Prostate gland (tissue), 2 donors: ENCODE results near the gene DOK3. TPM values are rescaled to one million over a fixed set of nuclear protein-coding genes. Genes with fewer than 3 reads are reported as not detected.

Experiments
- DNase-seq: peaks from one replicate; pipeline ENCODE4 v3.0.0-alpha.2; 2019; ENCODE audit warnings: low spot score
- H3K27ac ChIP-seq, 2 donors: fragments of 200-600 bp; sonication (generic); 2 replicates each; pipeline ENCODE4 v1.5.1; 2017 to 2019
- H3K27me3 ChIP-seq: fragments of 200-600 bp; sonication (generic); replicated peaks from 2 replicates; pipeline ENCODE4 v1.5.1; 2019; ENCODE audit not compliant: insufficient read depth
- H3K36me3 ChIP-seq, 2 donors: fragments of 200-600 bp; sonication (generic); 1 replicate in 1 of 2; 2 replicates in 1 of 2; pipeline versions ENCODE4 v1.5.1 to v1.8.1; 2017 to 2019
- H3K4me1 ChIP-seq: fragments of 200-600 bp; sonication (generic); replicated peaks from 2 replicates; pipeline ENCODE4 v1.5.1; 2019
- H3K4me3 ChIP-seq, 2 donors: fragments of 200-600 bp; sonication (generic); 2 replicates each; pipeline ENCODE4 v1.5.1; 2017 to 2019
- H3K9me3 ChIP-seq: fragments of 200-600 bp; sonication (generic); 2 replicates; pipeline ENCODE4 v1.5.1; 2017
- POLR2A ChIP-seq: fragments of 450-650 bp; IDR thresholded peaks from one replicate; pipeline ENCODE4 v1.6.1; 2016; ENCODE audit warnings: antibody characterized with exemption, mild to moderate bottlenecking
- POLR2AphosphoS5 ChIP-seq: sonication (generic); formaldehyde crosslinking; IDR thresholded peaks from one replicate; pipeline ENCODE4 v1.6.1; 2017; ENCODE audit warnings: antibody characterized with exemption
- WGBS: methylation state at CpG from one replicate; pipeline ENCODE4 v1.1.5; 2018; 5-methylcytosine and 5-hydroxymethylcytosine counted together
- intact Hi-C: fragments of 100-400 bp; cut with DNase I; formaldehyde crosslinking; loops from one replicate; pipeline ENCODE4 v1.14.2; 2022
- total RNA-seq, 2 donors: library from RNA; depleted of rRNA; stranded (reverse); fragments of >200 nt; gene quantifications; one replicate each; pipeline ENCODE4 v1.1.0, GENCODE V29; 2016
- TF ChIP-seq, protein P1 (sequence below), 4 experiments: fragments of 200-600 bp in 2 of 4; fragments of 450-650 bp in 2 of 4; sonication (generic) in 2 of 4; IDR thresholded peaks; 1 replicate in 3 of 4; 2 replicates in 1 of 4; pipeline ENCODE4 v1.5.1; 2016 to 2019; ENCODE audit warnings: antibody characterized with exemption in 4 of 4, mild to moderate bottlenecking in 2 of 4, moderate library complexity in 2 of 4

DOK3 gene
- total RNA-seq, 2 donors from 2014 or later = 5.0 to 10.4 TPM

- Histone ChIP-seq H3K27me3 (no peaks in the 10 kb centered on the region), H3K9me3 (no peaks in the 10 kb centered on the region), H3K4me3 (peak overlapping the region; percentile 42 to 54), H3K36me3 (no peaks in the 10 kb centered on the region), H3K27ac (peak overlapping the region; percentile 71 to 79), H3K4me1 (no peaks in the 10 kb centered on the region)
- TF ChIP-seq, protein P1, sequence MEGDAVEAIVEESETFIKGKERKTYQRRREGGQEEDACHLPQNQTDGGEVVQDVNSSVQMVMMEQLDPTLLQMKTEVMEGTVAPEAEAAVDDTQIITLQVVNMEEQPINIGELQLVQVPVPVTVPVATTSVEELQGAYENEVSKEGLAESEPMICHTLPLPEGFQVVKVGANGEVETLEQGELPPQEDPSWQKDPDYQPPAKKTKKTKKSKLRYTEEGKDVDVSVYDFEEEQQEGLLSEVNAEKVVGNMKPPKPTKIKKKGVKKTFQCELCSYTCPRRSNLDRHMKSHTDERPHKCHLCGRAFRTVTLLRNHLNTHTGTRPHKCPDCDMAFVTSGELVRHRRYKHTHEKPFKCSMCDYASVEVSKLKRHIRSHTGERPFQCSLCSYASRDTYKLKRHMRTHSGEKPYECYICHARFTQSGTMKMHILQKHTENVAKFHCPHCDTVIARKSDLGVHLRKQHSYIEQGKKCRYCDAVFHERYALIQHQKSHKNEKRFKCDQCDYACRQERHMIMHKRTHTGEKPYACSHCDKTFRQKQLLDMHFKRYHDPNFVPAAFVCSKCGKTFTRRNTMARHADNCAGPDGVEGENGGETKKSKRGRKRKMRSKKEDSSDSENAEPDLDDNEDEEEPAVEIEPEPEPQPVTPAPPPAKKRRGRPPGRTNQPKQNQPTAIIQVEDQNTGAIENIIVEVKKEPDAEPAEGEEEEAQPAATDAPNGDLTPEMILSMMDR (IDR thresholded peaks at IDR 0.05) = peak; percentile 92 to 99 (median 98)
- TF ChIP-seq POLR2A (no peak), POLR2AphosphoS5 (peak; percentile 18)
- intact Hi-C loops = loop anchor here (2.0 to 5.0 kb wide), 4 partner anchors 44 to 137 kb away; no protein-coding TSS in a partner anchor
- DNase-seq = peak; percentile 90
- under 1% methylated on average over 65 of the region's 84 CpGs for WGBS
These were observed 55.1 kb downstream of the DOK3 start for GRCh38 chr5:177454397-177455035.

GRCh38 chr5:177453852-177454396 lies 55.7 kb downstream of the DOK3 start:
- no peak for DNase-seq
- intact Hi-C loops = loop anchor here (2.0 kb wide), 3 partner anchors 45 to 63 kb away; no protein-coding TSS in a partner anchor

GRCh38 chr5:177452688-177453638 lies 56.7 kb downstream of the DOK3 start:
- no peaks in the 10 kb centered on the region for H3K9me3 ChIP-seq
- intact Hi-C loops = no loop called here
- H3K27ac ChIP-seq = no peak overlapping the region
- no peaks in the 10 kb centered on the region for H3K27me3 ChIP-seq
- no peak for DNase-seq
- H3K36me3 ChIP-seq = no peaks in the 10 kb centered on the region
- H3K4me1 ChIP-seq = no peaks in the 10 kb centered on the region
- WGBS = 64% methylated on average over 13 of the region's 17 CpGs
- TF ChIP-seq, protein P1 (IDR thresholded peaks at IDR 0.05) = no peak
- TF ChIP-seq POLR2AphosphoS5 (no peak), POLR2A (no peak)
- no peak overlapping the region for H3K4me3 ChIP-seq

More at GRCh38 chr5:177453852-177454396, 55.7 kb downstream of the DOK3 start:
- Histone ChIP-seq H3K4me3 (peak overlapping the region; percentile 42 to 54), H3K4me1 (no peaks in the 10 kb centered on the region), H3K27me3 (no peaks in the 10 kb centered on the region), H3K36me3 (no peaks in the 10 kb centered on the region), H3K9me3 (no peaks in the 10 kb centered on the region), H3K27ac (peak overlapping the region; percentile 71 to 79)
- 7% methylated on average over 31 of the region's 31 CpGs for WGBS
- TF ChIP-seq, protein P1 (IDR thresholded peaks at IDR 0.05) = no peak
- TF ChIP-seq POLR2AphosphoS5 = no peak
- TF ChIP-seq POLR2A = no peak

Other genes with a start within 250 kb of the DOK3 start
- 10 to 100 TPM; 30.0 to 30.4 TPM for gene RAB24, start 206.1 kb downstream of the DOK3 start, total RNA-seq
- 10 to 100 TPM; 76.5 to 95.8 TPM for gene PRELID1, start 206.0 kb downstream of the DOK3 start, total RNA-seq
- 10 to 100 TPM; 13.5 to 20.5 TPM for gene MXD3, start 197.9 kb downstream of the DOK3 start, total RNA-seq
- 100 to 1,000 TPM; 350 to 369 TPM for gene LMAN2, start 158.2 kb downstream of the DOK3 start, total RNA-seq
- 10 to 100 TPM; 13.3 to 24.2 TPM for gene RGS14, start 151.9 kb downstream of the DOK3 start, total RNA-seq
- gene SLC34A1, start 125.4 kb downstream of the DOK3 start, total RNA-seq = not detected
- not detected for gene PFN3, start 109.2 kb downstream of the DOK3 start, total RNA-seq
- 1 to 10 TPM in 1 of 2 donors, under 1 TPM in 1; 0.74 to 2.6 TPM for gene F12, start 100.3 kb downstream of the DOK3 start, total RNA-seq
- gene GRK6, start 83.2 kb downstream of the DOK3 start, total RNA-seq = 10 to 100 TPM; 28.6 to 32.4 TPM
- 10 to 100 TPM in 1 of 2 donors, 1 to 10 TPM in 1; 8.7 to 11.0 TPM for gene PRR7, start 63.0 kb downstream of the DOK3 start, total RNA-seq
- 10 to 100 TPM; 33.1 to 65.1 TPM for gene DBN1, start 36.2 kb downstream of the DOK3 start, total RNA-seq
- gene PDLIM7, start 12.2 kb downstream of the DOK3 start, total RNA-seq = 100 to 1,000 TPM; 155 to 235 TPM
- gene DDX41, start 7.1 kb upstream of the DOK3 start, total RNA-seq = 100 to 1,000 TPM; 126 to 139 TPM
- 100 to 1,000 TPM in 1 of 2 donors, 10 to 100 TPM in 1; 59.6 to 112 TPM for gene FAM193B, start 44.7 kb upstream of the DOK3 start, total RNA-seq
- 100 to 1,000 TPM; 136 to 176 TPM for gene TMED9, start 82.4 kb upstream of the DOK3 start, total RNA-seq
- gene B4GALT7, start 90.3 kb upstream of the DOK3 start, total RNA-seq = 10 to 100 TPM; 41.6 to 66.2 TPM